NCI-H82 (cell line): ENCODE data around the gene ZNF213.

Source experiments
- DNase-seq: peaks from one replicate; lab custom pipeline; 2025; lab: John Stamatoyannopoulos, UW

The ZNF213 gene

DNA sequence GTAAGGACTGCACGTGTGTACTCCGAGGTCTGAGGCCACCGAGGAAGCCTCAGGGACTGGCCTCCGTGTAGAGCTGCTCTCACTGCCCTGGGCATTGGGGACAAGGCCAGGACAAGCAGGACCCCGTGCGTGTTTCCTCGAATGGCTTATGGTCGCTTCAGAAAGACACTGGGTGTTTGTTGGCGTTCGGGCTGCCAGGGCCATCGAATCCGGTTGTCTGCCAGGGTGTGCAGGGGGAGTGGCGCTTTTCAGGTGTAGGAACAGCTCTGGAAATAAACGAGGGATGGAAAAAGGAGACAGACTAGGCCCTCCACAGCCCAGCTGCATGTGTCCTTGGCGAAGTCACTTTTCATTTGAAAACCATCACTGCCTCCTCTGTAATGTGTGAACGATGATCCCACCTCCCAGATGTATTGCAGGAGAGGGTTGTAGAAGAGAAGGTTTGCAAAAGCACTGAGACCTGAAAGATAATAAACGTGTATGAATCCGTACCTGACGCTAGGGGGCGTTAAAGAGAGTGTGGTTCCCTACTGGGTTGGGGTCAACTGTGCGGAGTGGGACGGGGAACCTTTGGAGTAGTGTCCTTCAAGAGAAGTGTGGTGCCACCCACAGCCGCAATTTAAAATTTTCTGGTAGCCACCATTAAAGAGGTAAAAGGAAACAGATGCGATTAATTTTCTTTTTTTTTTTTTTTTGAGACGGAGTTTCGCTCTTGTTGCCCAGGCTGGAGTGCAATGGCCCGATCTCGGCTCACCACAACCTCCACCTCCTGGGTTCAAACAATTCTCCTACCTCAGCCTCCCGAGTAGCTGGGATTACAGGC lies 33.6 kb upstream of the ZNF213 start:
- DNase-seq, result peak; percentile 68

DNA sequence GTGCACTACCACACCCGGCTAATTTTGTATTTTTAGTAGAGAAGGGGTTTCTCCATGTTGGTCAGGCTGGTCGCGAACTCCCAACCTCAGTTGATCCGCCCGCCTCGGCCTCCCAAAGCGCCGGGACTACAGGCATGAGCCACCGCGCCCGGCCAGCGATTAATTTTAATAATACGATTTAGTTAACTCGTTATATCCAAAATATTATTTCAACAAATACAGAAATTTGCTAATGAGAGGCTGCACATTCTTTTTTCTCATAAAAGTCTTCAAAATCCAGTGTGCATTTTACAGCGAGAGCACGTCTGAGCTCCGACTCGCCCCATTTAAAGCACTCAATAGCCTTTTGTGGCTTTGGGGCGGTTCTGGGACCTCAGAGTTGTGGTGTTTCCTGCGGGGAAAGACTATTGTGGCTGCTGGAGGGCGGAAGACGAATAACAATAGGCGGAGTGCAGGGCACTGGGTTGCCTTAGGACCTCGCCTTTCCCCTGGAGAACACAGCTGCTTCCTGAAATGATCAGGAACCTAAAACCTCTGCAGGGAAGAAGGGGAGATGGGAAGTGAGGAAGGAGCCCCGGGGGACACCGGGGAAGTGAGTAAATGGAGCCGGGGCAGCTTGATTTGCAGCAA lies 32.9 kb upstream of the ZNF213 start:
- no peak for DNase-seq

DNA sequence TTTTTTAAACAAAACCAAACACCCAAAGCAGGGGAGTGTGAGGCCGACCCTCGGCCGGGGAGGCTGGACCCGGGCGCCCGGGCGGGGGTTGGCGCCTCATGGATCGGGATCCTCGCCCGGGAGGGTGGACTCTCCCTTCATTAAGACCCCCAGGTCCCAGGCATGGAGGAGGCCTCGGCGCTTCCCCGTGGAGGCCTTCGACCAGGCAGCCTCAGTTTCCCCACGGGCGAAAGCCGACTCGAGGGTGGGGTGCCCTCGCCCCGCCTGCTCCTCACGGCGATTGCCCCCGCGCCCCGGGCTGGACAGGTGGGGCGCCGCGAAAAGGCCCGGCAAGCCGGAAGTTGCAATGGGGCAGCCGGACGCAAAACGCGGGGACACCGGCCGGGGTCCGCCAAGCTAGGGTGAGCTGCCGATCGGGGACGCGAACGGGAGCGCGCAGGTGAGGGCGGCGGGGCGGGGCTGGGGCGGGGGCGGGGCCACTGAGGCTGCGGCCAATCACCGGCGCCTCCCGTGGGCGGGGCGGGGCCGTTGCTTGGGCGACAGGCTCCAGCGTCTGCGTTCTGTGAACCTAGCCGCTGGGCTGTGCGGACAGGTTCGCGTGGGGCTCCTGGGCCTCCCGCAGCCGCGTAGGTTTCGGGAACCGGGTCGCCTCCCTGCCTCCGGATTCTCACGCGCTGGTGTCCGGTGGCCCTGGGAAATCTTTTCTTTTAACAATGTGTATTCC lies 28.5 kb upstream of the ZNF213 start:
- peak; percentile 94 for DNase-seq

DNA sequence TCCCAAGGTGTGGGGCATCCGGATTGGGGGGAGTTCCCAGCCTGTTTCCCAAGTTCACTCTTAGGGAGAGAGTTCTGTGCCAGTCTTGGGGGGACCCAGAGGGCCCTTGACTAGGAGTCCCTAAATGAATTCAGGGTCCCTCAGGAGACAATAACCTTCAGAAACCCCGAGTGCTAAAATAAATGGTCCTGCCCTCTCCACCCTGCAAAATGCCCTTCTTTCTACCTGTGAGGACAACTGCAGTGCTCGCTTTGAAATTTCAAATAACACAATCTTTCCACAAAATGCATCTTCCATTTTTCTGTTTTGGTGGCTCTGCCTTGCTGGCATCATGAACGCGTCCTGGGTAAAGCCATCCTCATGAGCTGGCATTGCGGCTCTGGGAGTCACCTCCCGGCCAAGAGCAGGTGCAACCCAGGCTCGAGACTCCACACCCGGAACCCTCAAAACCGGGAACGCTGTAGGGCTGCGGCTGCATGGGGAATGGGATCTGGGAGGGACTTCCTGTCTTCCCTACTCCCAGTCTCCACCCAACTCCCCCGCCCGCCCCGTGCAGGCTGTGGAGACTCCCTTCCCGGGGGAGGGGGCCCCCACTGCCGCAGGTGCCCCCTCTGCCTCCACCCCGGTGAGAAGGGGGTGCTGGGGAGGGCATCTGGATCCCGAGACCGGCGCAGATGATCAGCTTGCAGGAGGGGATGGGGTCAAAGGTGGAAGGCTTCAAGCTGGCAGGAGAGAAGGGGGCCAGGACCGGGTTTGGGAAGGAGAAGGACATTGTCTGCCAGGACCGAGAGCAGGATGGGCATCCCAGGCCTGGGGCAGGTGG lies 22.6 kb upstream of the ZNF213 start, which contains the start of gene ZNF205:
TSS of gene ZNF205 (plus strand) at position 529 of the 823 bp plus-strand sequence. CDS start 845 bp downstream, outside the sequence.
- DNase-seq, result peak; percentile 88

DNA sequence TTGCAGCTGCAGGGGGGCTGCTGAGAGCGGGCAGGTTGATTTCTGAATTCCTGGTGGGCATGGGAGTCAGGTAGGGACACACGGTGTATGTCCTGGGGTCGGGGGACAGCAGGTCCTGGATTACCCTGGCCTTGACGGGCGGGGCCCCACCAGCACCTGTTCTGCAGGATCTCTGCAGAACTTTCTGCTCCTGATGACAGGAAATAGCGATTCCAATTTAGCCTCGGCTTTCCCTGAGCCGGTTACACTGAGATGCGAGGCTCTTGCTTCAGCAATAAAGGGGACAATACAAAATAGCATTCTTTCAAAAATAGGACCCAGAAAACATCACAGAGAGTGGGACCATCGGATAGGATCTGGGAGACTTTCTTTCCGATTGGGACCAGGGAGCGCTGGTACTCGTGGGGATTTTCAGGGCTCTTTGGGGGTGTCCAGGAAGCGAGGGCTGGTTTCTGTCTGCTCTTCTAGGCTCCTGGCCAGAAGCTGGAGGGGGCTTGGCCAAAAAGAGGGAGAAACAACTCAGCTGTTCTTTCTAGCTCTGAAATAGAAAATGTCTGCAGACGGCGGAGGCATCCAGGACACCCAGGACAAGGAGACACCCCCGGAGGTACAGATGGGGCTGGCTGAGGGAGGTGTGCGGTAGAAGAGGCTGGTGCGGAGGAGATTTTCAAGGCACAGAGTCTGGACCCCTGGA lies 21.8 kb upstream of the ZNF213 start:
- DNase-seq, result no peak

DNA sequence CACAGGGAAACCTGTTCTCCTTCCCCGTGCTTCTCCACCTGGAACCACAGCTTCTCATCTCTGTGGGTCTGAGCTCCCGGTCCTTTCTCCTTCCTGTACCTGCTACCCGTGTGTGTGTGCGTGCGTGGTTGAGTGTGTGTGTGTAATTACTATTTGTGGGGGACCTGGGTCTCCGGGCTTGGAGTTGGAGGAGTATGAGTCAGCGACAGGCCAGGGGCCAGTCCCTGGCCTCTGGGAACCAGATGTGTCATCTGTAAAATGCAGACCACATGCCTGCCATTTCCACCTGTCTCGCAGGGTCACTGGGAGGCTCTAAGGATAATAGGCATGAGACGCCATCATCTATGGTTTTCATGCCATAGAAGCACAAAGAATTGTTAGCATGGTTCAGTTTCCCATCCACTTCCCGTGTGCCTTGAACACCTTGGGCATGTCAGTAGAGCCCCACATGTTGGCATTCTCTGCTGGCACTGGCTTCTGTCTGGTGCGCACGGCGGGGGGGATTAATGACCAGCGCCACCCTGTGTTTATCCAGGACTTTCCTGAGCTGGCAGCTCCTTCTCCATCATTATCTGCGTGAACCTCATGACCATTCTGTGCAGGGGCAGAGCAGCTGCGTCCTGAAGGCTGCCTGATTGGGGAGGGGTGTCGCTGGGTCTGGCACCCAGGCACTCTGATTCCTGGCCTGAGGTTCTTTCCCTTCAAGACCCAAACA lies 20.9 kb upstream of the ZNF213 start:
- no peak for DNase-seq

DNA sequence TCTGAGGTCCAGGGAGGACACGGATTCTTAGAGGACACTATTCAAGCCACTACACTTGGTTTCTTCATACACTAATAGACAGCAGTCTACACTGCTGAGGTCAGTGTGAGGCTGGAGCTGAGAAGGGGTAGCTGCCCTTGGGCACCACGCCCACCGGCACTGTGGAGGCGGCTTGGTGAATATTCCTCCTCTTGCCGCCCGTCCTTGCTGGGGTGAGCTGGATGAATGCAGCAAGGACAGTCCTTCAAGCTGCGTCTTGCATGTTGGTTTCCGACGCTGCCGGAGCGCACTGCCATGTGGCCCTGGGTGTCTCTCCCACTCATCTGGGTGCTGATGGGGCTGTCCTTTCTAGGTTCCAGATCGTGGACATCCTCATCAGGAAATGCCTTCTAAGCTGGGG lies 19.8 kb upstream of the ZNF213 start:
- no peak for DNase-seq

DNA sequence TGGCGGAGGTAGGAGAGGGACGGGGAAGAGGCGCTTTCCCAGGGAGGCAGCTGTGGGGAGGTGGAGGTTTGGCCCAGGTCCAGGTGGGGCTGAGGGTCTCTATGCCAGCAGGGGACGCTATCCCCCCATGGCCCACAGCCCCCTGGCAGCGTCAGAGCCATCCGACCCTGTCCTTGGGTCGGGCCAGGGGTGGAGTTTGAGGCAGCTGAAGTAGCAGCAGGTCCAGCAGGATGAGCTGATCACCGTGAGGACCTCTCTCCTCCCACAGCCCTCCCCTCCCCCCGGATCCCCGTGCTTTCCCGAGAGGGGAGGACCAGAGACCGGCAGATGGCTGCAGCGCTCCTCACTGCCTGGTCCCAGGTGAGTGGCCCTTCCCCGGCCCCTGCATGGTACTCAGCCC lies 19.3 kb upstream of the ZNF213 start:
- DNase-seq, result peak; percentile 40

DNA sequence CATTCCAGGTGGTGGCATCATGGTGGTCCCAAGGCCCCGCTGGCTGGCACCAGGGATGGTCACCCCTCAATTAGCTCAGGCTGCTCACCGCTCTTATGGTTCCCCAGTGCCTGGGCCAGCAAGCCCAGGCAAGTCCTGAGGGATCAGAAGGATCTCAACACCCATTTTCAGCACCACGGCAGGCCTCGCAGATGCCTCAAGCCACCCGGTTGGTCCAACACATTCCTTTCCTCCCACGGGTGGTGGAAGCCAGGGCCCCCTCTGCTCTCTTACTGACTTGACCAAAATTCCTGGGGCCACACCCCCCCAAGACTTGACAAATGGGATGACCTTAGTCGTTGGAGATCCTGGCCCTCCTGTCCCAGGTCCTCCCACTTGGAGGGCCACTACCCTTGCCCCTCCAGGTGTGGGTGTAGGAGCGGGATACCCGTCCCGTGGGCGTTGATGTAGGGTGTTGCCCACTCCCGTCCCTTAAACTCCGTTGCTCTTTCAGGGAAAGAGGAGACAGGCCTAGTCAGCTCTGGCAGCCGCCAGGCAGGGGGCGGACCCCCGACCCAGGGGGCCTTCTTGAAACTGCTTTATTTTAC lies 16.5 kb upstream of the ZNF213 start:
- no peak for DNase-seq

DNA sequence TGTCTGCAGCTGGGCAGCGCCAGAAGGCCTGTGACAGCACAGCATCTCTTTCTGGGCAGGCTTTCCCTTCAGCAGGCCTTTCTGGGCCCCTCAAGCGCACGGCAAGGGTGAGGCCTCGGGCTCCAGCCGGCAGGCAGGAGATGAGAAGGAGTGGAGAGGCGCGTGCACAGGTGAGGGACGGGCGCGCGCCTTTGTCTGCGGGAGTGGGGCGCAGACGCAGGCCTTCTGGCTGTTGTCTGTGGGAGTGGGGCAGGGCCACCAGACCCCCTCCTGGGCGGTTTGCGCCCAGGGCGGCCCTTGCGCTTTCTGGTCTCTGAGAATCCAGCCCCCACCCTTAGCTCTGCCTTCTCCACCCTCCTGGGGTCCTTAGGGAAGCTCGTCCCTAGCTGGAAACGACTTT lies 16.0 kb upstream of the ZNF213 start:
- no peak for DNase-seq

DNA sequence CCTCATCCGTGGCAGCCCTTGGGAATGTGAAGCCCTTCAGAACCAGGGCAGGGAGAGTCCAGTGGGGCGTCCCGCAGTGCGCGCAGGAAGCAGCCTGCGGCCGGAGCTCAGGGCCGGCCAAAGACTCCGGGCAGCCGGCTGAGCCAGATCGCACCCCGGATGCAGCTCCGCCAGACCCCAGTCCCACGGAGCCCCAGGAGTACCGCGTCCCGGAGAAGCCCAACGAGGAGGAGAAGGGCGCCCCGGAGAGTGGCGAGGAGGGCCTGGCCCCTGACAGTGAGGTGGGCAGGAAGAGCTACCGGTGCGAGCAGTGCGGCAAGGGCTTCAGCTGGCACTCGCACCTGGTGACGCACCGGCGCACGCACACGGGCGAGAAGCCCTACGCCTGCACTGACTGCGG lies 15.5 kb upstream of the ZNF213 start:
- DNase-seq, result no peak

DNA sequence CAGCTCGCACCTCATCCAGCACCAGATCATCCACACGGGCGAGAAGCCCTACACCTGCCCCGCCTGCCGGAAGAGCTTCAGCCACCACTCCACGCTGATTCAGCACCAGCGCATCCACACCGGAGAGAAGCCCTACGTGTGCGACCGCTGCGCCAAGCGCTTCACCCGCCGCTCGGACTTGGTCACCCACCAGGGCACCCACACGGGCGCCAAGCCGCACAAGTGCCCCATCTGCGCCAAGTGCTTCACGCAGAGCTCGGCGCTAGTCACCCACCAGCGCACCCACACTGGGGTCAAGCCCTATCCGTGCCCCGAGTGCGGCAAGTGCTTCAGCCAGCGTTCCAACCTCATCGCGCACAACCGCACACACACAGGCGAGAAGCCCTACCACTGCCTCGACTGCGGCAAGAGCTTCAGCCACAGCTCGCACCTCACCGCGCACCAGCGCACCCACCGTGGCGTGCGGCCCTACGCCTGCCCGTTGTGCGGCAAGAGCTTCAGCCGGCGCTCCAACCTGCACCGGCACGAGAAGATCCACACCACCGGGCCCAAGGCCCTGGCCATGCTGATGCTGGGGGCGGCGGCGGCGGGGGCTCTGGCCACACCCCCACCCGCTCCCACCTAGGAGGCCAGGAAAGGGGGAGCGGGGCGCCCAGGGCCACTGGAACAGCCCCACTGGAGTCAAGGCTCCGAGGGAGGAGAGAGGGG lies 15.0 kb upstream of the ZNF213 start:
- DNase-seq, result no peak

DNA sequence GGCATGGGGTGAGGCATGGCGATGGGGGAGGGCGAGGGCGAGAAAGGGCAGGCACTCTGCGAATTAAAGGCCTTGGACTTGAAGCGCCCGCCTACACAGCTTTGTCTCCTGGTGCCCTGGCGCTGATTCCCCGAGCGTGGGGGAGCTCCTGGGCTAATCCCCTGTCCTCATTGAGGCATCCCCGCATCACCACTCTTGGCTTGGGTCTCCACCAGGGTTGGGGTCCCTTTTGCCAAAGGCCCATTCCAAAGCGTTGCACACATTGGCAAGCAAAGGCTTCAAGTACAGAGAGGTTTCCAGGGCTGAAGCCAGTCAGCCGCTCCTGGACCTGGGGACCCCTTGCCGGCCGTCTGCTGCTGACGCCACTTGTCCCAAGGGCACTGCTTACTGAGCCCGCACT lies 14.4 kb upstream of the ZNF213 start:
- DNase-seq, result no peak

DNA sequence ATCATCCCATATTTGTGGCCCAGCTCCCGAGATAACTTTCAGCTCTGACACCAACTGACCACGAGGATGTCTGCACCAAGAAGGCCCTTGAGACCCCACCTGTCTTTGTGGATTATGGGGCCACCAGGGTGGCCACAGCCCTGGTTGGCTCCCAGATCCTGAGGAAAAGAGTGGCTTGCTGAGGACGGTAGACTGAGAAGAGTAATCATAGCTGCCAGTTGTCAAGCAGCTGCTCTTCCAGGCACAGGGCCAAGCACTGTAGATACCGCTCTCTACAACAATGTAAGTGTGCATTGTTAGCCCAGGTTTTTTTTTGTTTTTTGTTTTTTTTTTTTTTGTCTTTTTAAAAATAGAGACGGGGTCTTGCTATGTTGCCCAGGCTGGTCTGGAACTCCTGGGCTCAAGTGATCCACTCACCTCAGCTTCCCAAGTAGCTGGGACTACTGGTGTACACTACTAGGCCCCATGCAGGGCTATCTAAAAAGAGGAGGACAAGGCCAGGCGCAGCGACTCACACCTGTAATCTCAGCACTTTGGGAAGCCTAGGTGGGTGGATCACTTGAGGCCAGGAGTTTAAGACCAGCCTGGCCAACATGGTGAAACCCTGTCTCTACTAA lies 12.9 kb upstream of the ZNF213 start:
- DNase-seq, result no peak

DNA sequence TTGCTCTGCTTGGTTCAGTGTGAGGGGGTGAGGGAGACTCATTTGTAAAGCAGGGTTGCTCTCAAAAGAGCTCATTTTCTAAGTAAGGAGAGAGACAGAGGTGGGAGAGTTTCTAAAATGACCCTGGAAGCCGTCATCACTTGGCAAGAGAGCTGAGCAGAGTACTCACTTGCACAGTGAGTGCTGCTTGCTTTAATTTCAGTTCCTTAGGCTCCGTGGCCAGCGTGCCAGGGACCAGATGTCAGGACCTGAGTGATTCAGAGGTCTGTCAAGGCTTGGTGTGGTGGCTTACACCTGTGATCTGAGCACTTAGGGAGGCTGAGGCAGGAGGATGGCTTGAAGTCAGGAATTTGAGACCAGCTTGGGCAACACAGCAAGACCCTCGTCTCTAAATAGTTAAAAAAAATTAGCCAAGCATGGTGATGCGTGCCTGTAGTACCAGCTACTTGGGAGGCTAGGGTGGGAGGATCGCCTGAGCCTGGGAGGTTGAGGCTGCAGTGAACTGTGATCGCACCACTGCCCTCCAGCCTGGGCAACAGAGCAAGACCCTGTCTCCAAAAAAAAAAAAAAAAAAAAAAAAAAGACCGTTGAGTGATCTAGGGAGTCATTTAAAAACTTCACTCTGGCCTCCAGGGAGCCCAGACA lies 11.8 kb upstream of the ZNF213 start:
- DNase-seq, result no peak

DNA sequence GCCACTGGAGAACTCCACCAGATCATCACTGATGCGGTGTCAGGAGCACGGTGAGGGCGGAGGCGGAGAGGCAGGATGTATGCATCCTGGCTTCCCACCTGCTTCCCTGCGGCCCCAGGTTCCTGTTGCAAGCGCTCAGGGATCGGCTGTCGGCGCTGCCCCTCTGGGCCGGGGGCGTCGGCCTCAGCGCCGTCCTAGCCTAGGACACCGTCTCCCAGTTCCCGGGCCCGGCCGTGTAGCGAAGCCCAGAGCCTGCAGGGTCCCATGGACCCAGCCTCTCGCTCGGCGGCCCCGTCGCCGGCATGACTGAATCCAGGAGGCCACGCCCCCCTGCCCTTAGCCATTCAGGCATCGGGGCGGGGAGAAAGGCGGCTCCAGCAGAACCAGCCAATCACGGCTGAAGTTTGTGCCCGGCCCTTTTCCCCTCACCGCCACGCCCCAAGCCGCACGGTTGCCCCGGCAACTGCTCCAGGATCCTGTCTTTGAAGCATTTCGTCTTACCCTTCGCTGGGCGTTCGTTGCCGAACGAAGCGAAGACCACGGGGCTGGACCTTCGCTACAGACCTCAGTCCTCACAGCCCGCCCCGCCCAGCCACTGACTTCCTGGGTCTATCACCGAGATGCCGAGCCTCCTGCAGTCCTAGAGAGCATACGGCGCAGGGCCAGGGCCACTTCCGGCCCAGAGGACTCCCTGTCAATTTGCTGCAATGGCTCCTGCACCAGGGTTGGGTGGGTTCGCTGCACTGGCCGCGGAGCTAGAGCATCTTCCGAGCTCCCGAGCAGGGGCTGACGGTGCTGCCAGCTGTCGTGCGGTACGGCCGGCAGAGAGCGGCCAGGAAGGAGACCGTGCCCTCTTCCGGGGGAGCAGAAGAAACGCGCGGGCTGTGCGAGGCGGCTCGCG lies 10.6 kb upstream of the ZNF213 start:
- peak; percentile 98 for DNase-seq

DNA sequence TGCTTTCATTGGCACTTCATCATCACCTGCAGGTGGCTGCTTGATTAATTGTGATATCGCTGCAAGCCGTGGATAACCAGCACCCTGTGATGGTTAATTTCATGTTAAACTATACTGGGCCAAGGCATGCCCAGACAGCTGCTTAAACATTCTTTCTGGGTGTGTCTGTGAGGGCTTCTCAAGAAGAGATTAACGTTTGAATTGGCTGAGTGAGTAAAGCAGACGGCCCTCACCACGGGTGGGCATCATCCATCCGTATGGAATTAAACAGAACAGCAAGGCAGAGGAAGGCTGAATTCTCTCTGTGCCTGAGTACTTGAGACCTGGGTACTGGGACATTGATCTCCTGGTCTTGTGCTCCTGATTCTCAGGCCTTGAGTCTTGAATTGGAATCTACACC lies 7.1 kb upstream of the ZNF213 start:
- DNase-seq, result no peak
